SH-SY5Y (cell line): ENCODE results near the gene TRIM47.

Source experiments
- GATA2 ChIP-seq: IDR thresholded peaks from 2 replicates; pipeline ENCODE4 v1.6.1; 2011; ENCODE audit warnings: mild to moderate bottlenecking, low read depth, low read length
- GATA3 ChIP-seq: IDR thresholded peaks from 2 replicates; pipeline ENCODE4 v1.6.1; 2011; ENCODE audit warnings: low read depth, mild to moderate bottlenecking, low read length, moderate library complexity

DNA sequence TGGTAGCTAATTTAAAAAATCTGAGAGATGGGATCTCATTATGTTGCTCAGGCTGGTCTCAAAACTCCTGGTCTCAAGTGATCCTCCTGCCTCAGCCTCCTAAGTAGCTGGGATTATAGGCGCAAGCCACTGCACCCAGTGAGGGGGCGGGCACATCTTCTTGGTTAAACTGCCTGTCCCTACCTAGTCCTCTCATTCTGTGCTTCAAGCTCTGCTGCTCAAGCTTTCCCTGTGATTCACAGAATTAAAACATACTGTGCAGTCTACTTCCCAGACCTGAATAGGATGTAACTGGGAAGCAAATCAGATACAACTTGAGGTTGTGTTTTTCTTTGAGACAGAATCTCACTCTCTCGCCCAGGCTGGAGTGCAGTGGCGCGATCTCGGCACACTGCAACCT lies 24.0 kb upstream of the TRIM47 start:
- TF ChIP-seq GATA2 = no peak
- no peak for TF ChIP-seq GATA3
